GM20431 (cell line): Measurements from ENCODE around the gene SPHKAP.
"Not testable (repeated sequence)": the region's sequence is repeated elsewhere in the genome, so short reads cannot be mapped to it uniquely, and the experiment has no call there.

Experiments
- in situ Hi-C: fragments of 300-500 bp; cut with MseI, MboI; formaldehyde crosslinking; loops from one replicate; pipeline ENCODE4 v1.15.0; 2020; ENCODE audit warnings: low sequenced_read_pairs; ENCODE audit not compliant: unreplicated experiment

The SPHKAP gene

GRCh38 chr2:228181098-228182019, at the start of gene SPHKAP:
SPHKAP (minus strand) TSS chr2:228181687; CDS start chr2:228181598, 89 bp downstream.
- in situ Hi-C loops: no loop called here

GRCh38 chr2:228227466-228227865, 46.0 kb upstream of the SPHKAP start:
- in situ Hi-C loops: no loop called here

GRCh38 chr2:228224410-228224809, 42.9 kb upstream of the SPHKAP start:
- in situ Hi-C loops: no loop called here

GRCh38 chr2:228218593-228218992, 37.1 kb upstream of the SPHKAP start:
- in situ Hi-C loops: not testable (repeated sequence)

DNA sequence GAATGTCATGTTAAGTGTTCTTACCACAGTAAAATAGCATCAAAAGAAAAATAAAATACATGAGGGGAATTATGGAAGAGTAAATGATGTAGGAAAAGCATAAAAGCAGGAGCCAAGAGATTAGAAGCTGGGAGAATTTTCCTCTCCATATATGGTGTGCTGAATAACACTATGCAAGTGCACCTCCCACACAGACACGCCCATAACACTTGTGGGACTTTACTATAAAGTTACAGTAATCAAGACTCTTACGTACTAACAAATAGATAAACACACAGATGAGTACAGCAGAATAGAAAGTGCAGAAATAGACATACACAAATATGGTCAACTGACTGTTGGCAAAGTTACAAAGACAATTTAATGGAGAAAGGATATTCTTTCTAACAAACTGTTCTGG, 16.0 kb upstream of the SPHKAP start:
- in situ Hi-C loops: no loop called here

- in situ Hi-C loops: no loop called here
Measured at GRCh38 chr2:228180181-228181097, 1.0 kb downstream of the SPHKAP start.

DNA sequence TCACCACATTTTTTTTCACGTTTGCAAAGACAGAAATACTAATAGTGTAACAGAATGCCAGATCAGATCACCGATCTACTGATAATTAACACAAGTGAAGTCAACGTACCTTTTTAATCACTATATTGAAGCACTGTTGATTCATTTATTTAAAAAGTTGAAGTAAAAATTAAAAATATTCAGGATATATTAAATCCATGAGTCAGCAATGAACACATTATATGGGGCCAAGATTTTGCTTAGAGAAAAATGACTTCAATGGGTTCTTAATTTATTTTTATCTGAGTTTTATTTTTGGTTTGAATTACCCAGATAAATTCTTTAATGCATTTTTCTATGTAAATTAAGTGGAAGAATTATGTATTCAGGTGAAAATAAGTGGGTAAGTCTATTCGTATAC, 14.2 kb downstream of the SPHKAP start:
- in situ Hi-C loops: no loop called here

DNA sequence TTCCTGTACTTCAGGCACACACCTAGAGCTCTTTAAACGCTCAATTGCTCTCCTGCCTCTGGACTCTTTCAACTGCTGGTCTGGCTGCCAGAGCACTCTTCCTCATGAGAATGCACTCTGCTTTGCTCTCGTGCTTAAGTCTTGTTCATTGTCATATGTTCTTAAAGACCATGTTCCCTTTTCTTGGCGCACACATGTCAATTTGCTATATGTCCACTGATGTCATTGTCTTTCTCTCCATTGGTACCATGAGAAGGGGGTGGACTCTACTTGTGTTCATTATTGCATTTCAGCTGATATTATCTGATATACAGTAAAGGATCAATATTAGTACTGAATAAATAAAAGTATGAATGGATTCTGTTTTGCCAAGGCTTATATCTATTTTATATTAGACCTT, 16.8 kb downstream of the SPHKAP start:
- in situ Hi-C loops: no loop called here

DNA sequence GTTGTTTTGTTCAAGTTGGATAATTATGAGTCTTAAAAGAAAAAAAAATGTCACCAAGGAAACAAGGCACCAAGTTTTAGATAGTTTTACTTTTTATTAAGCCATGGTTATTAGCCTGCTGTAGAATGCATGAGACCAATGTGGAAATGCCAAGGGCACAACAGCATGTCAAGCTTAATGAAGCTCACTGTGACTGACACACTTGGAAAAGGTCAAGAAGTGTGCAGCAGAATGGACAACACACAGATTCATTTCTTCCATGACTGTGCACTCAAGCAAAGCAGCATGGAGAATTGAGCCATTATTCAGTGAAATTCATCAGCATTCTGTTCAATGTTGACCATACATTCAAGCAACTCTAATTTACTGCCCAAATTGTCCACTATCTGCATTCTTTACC, 23.6 kb downstream of the SPHKAP start:
- in situ Hi-C loops: no loop called here

- in situ Hi-C loops: no loop called here
Measured at GRCh38 chr2:228144961-228145360, 36.5 kb downstream of the SPHKAP start.

DNA sequence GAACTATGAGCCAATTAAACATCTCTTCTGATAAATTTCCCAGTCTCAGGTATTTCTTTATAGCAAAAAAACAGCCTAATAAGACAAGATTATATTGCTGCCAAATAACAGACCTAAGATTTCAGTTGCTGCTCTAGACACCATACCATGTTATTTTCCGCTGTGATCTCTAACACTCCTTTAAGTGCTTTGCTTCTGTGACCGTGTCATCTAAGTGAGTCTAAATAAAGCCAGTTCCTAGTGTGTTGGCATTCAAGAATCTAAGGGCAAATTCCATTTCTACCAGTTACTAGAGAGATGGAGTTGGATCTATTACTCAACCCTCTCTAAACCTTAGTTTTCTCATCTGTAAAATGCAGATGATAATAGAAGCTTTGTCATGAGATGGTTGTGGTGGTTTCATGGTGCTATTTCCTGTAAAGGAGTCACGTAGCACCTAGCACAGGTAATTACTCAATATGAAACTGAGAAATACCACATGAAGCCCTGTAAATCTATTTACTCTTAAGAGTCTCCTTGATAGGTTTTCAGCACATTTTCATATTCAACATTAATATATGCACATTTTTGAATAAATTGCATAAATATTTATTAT, 40.5 kb downstream of the SPHKAP start:
- in situ Hi-C loops: no loop called here

GRCh38 chr2:228136027-228136426, 45.5 kb downstream of the SPHKAP start:
- in situ Hi-C loops: no loop called here

DNA sequence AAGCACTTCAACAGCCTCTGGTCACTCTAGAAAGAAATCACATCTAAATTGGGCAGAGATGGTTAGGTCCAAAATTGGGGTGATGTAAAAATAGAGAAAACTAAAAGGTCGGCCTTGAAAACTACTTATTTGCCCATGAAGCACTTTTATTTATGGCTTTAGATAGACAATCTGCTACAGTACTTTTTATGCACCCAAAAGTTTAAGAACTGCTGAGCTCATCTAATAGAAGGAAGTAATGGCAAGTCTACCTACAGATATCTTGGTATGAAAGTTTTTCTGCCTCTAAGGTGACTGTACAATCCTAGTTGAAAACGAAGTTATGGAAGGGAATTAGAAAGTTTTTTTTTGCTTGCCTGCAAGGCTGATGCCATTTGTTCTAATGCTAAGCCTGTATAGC, 46.2 kb downstream of the SPHKAP start:
- in situ Hi-C loops: no loop called here

DNA sequence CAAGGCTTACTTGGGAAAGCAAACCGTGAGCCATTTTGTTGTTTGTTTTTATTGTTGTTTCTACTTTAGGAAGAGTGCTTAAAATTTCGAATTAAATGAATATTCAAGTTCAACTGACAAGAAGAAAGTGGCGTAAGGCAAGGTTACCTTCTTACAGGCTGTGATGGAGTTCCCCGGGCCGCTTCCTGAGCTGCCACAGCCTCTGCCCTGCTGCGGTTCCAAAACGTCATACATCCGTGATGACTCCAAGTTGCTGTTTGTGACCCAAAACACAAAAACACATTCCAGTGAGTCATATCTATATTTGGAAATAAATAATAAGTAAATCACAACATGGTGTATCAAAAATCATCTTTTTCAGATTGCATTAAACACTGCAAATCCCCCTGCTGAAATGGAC, 49.7 kb downstream of the SPHKAP start:
- in situ Hi-C loops: no loop called here

- in situ Hi-C loops: no loop called here
Measured at GRCh38 chr2:228126401-228126800, 55.1 kb downstream of the SPHKAP start.

GRCh38 chr2:228118940-228119339, 62.5 kb downstream of the SPHKAP start:
- in situ Hi-C loops: no loop called here

DNA sequence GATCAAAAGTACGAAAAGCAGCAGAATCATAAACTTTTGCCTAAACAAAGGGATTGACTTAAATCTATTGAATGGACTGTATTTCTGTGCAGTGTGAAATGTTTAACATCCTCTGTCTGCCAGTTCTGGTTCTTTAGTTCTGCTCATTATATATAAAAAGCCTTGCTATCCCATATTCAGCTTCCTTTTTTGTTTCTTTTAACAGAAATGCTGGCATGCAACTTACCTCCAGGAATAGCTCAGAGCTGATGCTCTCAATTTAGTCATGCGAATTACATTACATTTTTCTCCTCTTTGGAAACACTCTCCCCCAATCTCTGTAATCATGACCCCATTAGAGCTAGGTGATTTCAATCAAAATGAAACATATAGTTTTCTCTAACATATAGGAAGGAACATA, 73.6 kb downstream of the SPHKAP start:
- in situ Hi-C loops: no loop called here

GRCh38 chr2:228105526-228106250, 75.8 kb downstream of the SPHKAP start:
- in situ Hi-C loops: no loop called here

DNA sequence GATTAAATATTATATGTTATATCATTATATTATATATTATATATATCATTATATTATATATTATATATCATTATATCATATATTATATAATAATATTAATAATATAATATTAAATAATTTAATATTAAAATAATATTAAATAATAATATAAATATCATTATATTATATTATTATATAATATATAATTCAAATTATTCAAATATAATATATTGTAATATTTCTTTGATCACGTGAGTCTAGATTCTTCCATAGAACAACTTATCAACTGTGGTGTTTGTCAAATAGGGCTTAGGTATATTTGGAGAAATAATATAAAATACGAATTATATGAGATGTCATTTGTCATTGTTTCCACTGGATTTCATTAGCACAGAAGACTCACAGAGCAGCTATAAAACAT, 77.3 kb downstream of the SPHKAP start:
- in situ Hi-C loops: no loop called here

GRCh38 chr2:228103379-228103778, 78.1 kb downstream of the SPHKAP start:
- in situ Hi-C loops: no loop called here
